ENCODE data around the gene EML2.
"Not testable (repeated sequence)": the region's sequence is repeated elsewhere in the genome, so short reads cannot be mapped to it uniquely, and the experiment has no call there.

Gene EML2

GRCh38 chr19:45646345-45646698, 7.1 kb upstream of the EML2 start:
- DNase-seq, result no peak

- peak; percentile 87 to 89 for DNase-seq
Observed at GRCh38 chr19:45645631-45646344, 6.6 kb upstream of the EML2 start.

GRCh38 chr19:45645068-45645630, 6.0 kb upstream of the EML2 start:
- no peak for DNase-seq

GRCh38 chr19:45643927-45644771, 5.0 kb upstream of the EML2 start:
- no peak for DNase-seq

GRCh38 chr19:45643024-45643926, 4.1 kb upstream of the EML2 start:
- DNase-seq, result peak; percentile 98 to 99

- peak; percentile 97 to 98 for DNase-seq
Observed at GRCh38 chr19:45641274-45642105, 2.3 kb upstream of the EML2 start.

- peak; percentile 75 to 81 for DNase-seq
Observed at GRCh38 chr19:45640849-45641273, 1.7 kb upstream of the EML2 start.

GRCh38 chr19:45637890-45638667, 1.1 kb downstream of the EML2 start:
- DNase-seq, result no peak

- no peak for DNase-seq
Observed at GRCh38 chr19:45636902-45637301, 2.3 kb downstream of the EML2 start.

GRCh38 chr19:45636275-45636674, 2.9 kb downstream of the EML2 start:
- no peak for DNase-seq

- peak; percentile 72 to 73 for DNase-seq
Observed at GRCh38 chr19:45632468-45633196, 6.6 kb downstream of the EML2 start.

GRCh38 chr19:45630463-45630862, 8.7 kb downstream of the EML2 start:
- DNase-seq, result peak in 1 of 2 experiments; percentile 54

- DNase-seq, result no peak
Observed at GRCh38 chr19:45629704-45630103, 9.5 kb downstream of the EML2 start.

- not testable (repeated sequence) for DNase-seq
Observed at GRCh38 chr19:45628219-45628618, 11.0 kb downstream of the EML2 start.

- no peak for DNase-seq
Observed at GRCh38 chr19:45623984-45624383, 15.2 kb downstream of the EML2 start.

- no peak for DNase-seq
Observed at GRCh38 chr19:45621976-45622503, 17.2 kb downstream of the EML2 start.

GRCh38 chr19:45621389-45621788, 17.8 kb downstream of the EML2 start:
- DNase-seq, result no peak

GRCh38 chr19:45616704-45617017, 22.5 kb downstream of the EML2 start:
- no peak for DNase-seq

- peak; percentile 90 for DNase-seq
Observed at GRCh38 chr19:45615795-45616703, 23.1 kb downstream of the EML2 start.
